Heart right ventricle (tissue), 16 donors: ENCODE measurements around the gene SDK2. TPM values are rescaled to one million over a fixed set of nuclear protein-coding genes. Genes with fewer than 3 reads are reported as not detected.
"Not testable (repeated sequence)": the region's sequence is repeated elsewhere in the genome, so short reads cannot be mapped to it uniquely, and the experiment has no call there.

Source experiments
- ATAC-seq, 8 donors: fragments of 200-7000 bp; cut with Tn5 transposase; one replicate each; pipeline ENCODE4 v1.9.1; 2020; ENCODE audit warnings: mild to moderate bottlenecking in 8 of 8, moderate library complexity in 8 of 8, moderate number of reproducible peaks in 1 of 8
- DNase-seq, 2 donors: peaks; one replicate each; pipeline ENCODE4 v3.0.0-alpha.2; 2020
- H3K27ac ChIP-seq, 10 donors: fragments of 200-600 bp; sonication (generic) in 2 of 10; one replicate each; pipeline versions ENCODE4 v1.5.0 to v1.8.0; 2020 to 2022; ENCODE audit warnings: mild to moderate bottlenecking in 3 of 10
- H3K27me3 ChIP-seq, 7 donors: fragments of 200-600 bp; one replicate each; pipeline ENCODE4 v1.8.0; 2021 to 2022; ENCODE audit warnings: mild to moderate bottlenecking in 2 of 7
- H3K36me3 ChIP-seq, 9 donors: fragments of 200-600 bp; sonication (generic) in 1 of 9; one replicate each; pipeline versions ENCODE4 v1.5.0 to v1.8.0; 2020 to 2022; ENCODE audit warnings: mild to moderate bottlenecking in 2 of 9
- H3K4me1 ChIP-seq, 9 donors: fragments of 200-600 bp; sonication (generic) in 1 of 9; one replicate each; pipeline versions ENCODE4 v1.5.0 to v1.8.0; 2020 to 2022; ENCODE audit warnings: mild to moderate bottlenecking in 4 of 9
- H3K4me3 ChIP-seq, 10 donors: fragments of 200-600 bp; sonication (generic) in 2 of 10; one replicate each; pipeline versions ENCODE4 v1.5.0 to v1.8.0; 2020 to 2022; ENCODE audit warnings: mild to moderate bottlenecking in 7 of 10, moderate library complexity in 2 of 10
- H3K9me3 ChIP-seq, 11 donors: fragments of 200-600 bp in 10 of 11; sonication (generic) in 2 of 11; one replicate each; pipeline versions ENCODE4 v1.5.0 to v1.8.0; 2013 to 2022; ENCODE audit warnings: mild to moderate bottlenecking in 2 of 11, control low read depth in 1 of 11, moderate library complexity in 1 of 11
- CTCF ChIP-seq, 9 donors: fragments of 200-600 bp; sonication (generic) in 2 of 9; IDR thresholded peaks; one replicate each; pipeline versions ENCODE4 v1.5.0 to v1.8.0; 2021 to 2022; ENCODE audit warnings: antibody characterized with exemption in 9 of 9, mild to moderate bottlenecking in 5 of 9, moderate library complexity in 1 of 9
- WGBS, 2 donors: extraction: QIAGEN DNeasy Blood & Tissue Kit; methylation state at CpG; one replicate each; pipeline ENCODE4 v1.1.7; 2013; ENCODE audit warnings: inconsistent platforms in 1 of 2; 5-methylcytosine and 5-hydroxymethylcytosine counted together
- intact Hi-C, 10 donors: fragments of 100-400 bp; cut with DNase I; formaldehyde crosslinking; loops; one replicate each; pipeline versions ENCODE4 v1.11.1 to v1.14.2; 2022
- polyA plus RNA-seq, 2 donors: library from polyadenylated mRNA; stranded (reverse); fragments of 200-250 nt; gene quantifications; one replicate each; pipeline ENCODE4 v1.2.3, GENCODE V29; 2013
- total RNA-seq, 10 donors: library from RNA; stranded (reverse); fragmentation: NEBNext Ultra II Directional in 3 of 10; extraction: Animal tissue kit (Norgen Biotek cat#: 25700) in 3 of 10; gene quantifications; one replicate each; pipeline versions ENCODE4 v1.2.1 to v1.2.4, GENCODE V29; 2021 to 2023
- donor health status: Arrhythmogenic right ventricular cardiomyopathy.
- donor health status: ischemic (EF 13 %, LVEDD 7.1; RV severe dilation, severe dysfunction).
- donor health status: healthy with polysubstance abuse.
- donor health status: DM: no; HTN: yes; CAD: no.
- donor health status: DM: no; HTN: no; CAD: no.
- donor health status: ischemic (EF 25% LVEDD 6.9; RV normal size, moderate dysfunction).
- donor health status: ischemic (EF 25% LVEDD 5.7; RV mildly dilated, moderate dysfunction).
- donor health status: healthy.
- donor health status: DM: yes; HTN: yes; CAD: no.
- donor health status: Ischemic cardiomyopathy.
- donor health status: ischemic (EF 35%, LVEDD 5.7; RV mildly dilated, moderate dysfunction).
- donor health status: nonischemic (EF 11% LVEDD 7.7; RV severe dilation, severe dysfunction).
- donor health status: DM: yes; HTN: yes; CAD: no.
- donor health status: PGD.
- donor health status: ischemic (EF 29% LVEDD 5.4; RV normal size, mild dysfunction).
- donor health status: nonischemic (EF 23%, LVEDD 6.1; RV moderate dilation, normal function).

Gene SDK2
- total and polyA plus RNA-seq, 12 donors: 0.44 to 4.2 (median 1.9) TPM

GRCh38 chr17:73315471-73315870 is 328.8 kb downstream of the SDK2 start:
- Histone ChIP-seq H3K36me3 (no peaks in the 10 kb centered on the region), H3K4me3 (no peak overlapping the region), H3K4me1 (peaks cover 5 to 28% (median 20%) of the 10 kb centered on the region in 9 donors), H3K27me3 (no peaks in the 10 kb centered on the region), H3K9me3 (no peaks in the 10 kb centered on the region), H3K27ac (no peak overlapping the region)
- ATAC-seq: no peak
- TF ChIP-seq CTCF (IDR thresholded peaks at IDR 0.05): no peak
- no peak for DNase-seq
- WGBS, 2 donors: 58 to 59% methylated on average over 5 of the region's 5 CpGs
- intact Hi-C loops: loop anchor here in 2 of 10 donors (10.0 kb wide), 1 partner anchor 49 kb away; no protein-coding TSS in a partner anchor

GRCh38 chr17:73313526-73314127 is 330.6 kb downstream of the SDK2 start:
- Histone ChIP-seq H3K4me1 (peaks cover 13 to 46% (median 37%) of the 10 kb centered on the region in 9 donors), H3K27ac (no peak overlapping the region), H3K9me3 (no peaks in the 10 kb centered on the region), H3K4me3 (no peak overlapping the region), H3K36me3 (no peaks in the 10 kb centered on the region), H3K27me3 (no peaks in the 10 kb centered on the region)
- intact Hi-C loops: loop anchor here in 8 of 10 donors (2.0 to 10.0 kb wide), 6 partner anchors 25 to 121 kb away; partner anchors contain the start of gene COG1 (in 1 of the 8)
- DNase-seq (no peak), ATAC-seq (no peak)
- TF ChIP-seq CTCF (IDR thresholded peaks at IDR 0.05): no peak
- WGBS, 2 donors: 82 to 88% methylated on average over 8 of the region's 8 CpGs

GRCh38 chr17:73312887-73313286 is 331.4 kb downstream of the SDK2 start:
- ATAC-seq, H3K27me3 ChIP-seq, H3K9me3 ChIP-seq, H3K36me3 ChIP-seq, DNase-seq: not testable (repeated sequence)
- peak overlapping the region in 8 of 10 donors; percentile 97 to 99 (median 99) for H3K27ac ChIP-seq
- peak overlapping the region in 1 of 10 donors; percentile 97 for H3K4me3 ChIP-seq
- 77 to 84% methylated on average over 10 to 11 of the region's 11 CpGs for WGBS, 2 donors
- peaks cover 20 to 46% (median 41%) of the 10 kb centered on the region in 9 donors for H3K4me1 ChIP-seq
- intact Hi-C loops: loop anchor here in 8 of 10 donors (2.0 to 10.0 kb wide), 6 partner anchors 26 to 121 kb away; partner anchors contain the start of gene COG1 (in 1 of the 8)

GRCh38 chr17:73311781-73312641 is 332.2 kb downstream of the SDK2 start, which contains the start of gene CDC42EP4:
TSS of gene CDC42EP4 (minus strand) at chr17:73312001. CDS start at chr17:73286500, 25,501 bp downstream.
- Histone ChIP-seq H3K4me3 (peak within 1 kb of the TSS; percentile 86 to 100 (median 97)), H3K4me1 (peaks cover 20 to 46% (median 43%) of the 10 kb centered on the region in 9 donors)
- 1% methylated on average over 70 to 71 of the region's 71 CpGs for WGBS, 2 donors

More at GRCh38 chr17:73311781-73312641, 332.2 kb downstream of the SDK2 start, which contains the start of gene CDC42EP4:
- ATAC-seq (peak; percentile 90 to 95 (median 93)), DNase-seq (peak; percentile 96 to 97)
- intact Hi-C loops: loop anchor here in 8 of 10 donors (2.0 to 10.0 kb wide), 8 partner anchors 27 to 120 kb away; partner anchors contain the start of gene COG1 (in 1 of the 8)
- Histone ChIP-seq H3K27ac (peak within 1 kb of the TSS; percentile 97 to 99 (median 99)), H3K9me3 (no peaks in the 10 kb centered on the region), H3K36me3 (peaks cover 0 to under 1% (median 0%) of the 10 kb centered on the region in 9 donors), H3K27me3 (no peaks in the 10 kb centered on the region)
- TF ChIP-seq CTCF (IDR thresholded peaks at IDR 0.05): no peak
